Adrenal gland (tissue), 5 donors: ENCODE results near the gene PRODH.
"Not testable (repeated sequence)": the region's sequence is repeated elsewhere in the genome, so short reads cannot be mapped to it uniquely, and the experiment has no call there.

Experiments
- CTCF ChIP-seq, 6 experiments: fragments of 450-650 bp in 4 of 6; fragments of 200-600 bp in 2 of 6; sonication (generic) in 1 of 6; IDR thresholded peaks; 1 replicate in 5 of 6; 2 replicates in 1 of 6; pipeline versions ENCODE4 v1.5.1 to v1.8.0; 2016 to 2021; ENCODE audit warnings: antibody characterized with exemption in 6 of 6, mild to moderate bottlenecking in 2 of 6, moderate library complexity in 1 of 6
- POLR2A ChIP-seq, 2 donors: fragments of 450-650 bp; IDR thresholded peaks; one replicate each; pipeline ENCODE4 v1.6.1; 2017; ENCODE audit warnings: antibody characterized with exemption in 2 of 2, mild to moderate bottlenecking in 2 of 2, moderate library complexity in 1 of 2
- donor health status: DM: no; HTN: no; CAD: no.

- not testable (repeated sequence) for TF ChIP-seq CTCF, POLR2A (IDR thresholded peaks at IDR 0.05)
These were observed 39.9 kb downstream of the PRODH start for GRCh38 chr22:18896037-18896657.
